GM18909 (cell line): ENCODE data around the gene DPF3.

ENCODE experiments used
- ATAC-seq: cut with Tn5 transposase; IDR thresholded peaks from one replicate; pipeline ENCODE4 v1.9.1; 2021; ENCODE audit warnings: mild to moderate bottlenecking; ENCODE audit not compliant: unreplicated experiment, poor library complexity

Gene DPF3

GRCh38 chr14:72662214-72662613 is 231.7 kb downstream of the DPF3 start:
- no peak for ATAC-seq

- no peak for ATAC-seq
These were observed 236.5 kb downstream of the DPF3 start for GRCh38 chr14:72657214-72657921.

GRCh38 chr14:72653026-72653425 is 240.9 kb downstream of the DPF3 start:
- no peak for ATAC-seq

- ATAC-seq, result no peak
These were observed 241.7 kb downstream of the DPF3 start for GRCh38 chr14:72652179-72652578.

GRCh38 chr14:72651714-72652113 is 242.2 kb downstream of the DPF3 start:
- ATAC-seq, result no peak

- no peak for ATAC-seq
These were observed 242.8 kb downstream of the DPF3 start for GRCh38 chr14:72651081-72651480.

GRCh38 chr14:72649603-72650227 is 244.2 kb downstream of the DPF3 start:
- ATAC-seq, result no peak

GRCh38 chr14:72647782-72648181 is 246.1 kb downstream of the DPF3 start:
- ATAC-seq, result no peak

- no peak for ATAC-seq
These were observed 246.9 kb downstream of the DPF3 start for GRCh38 chr14:72646861-72647528.

GRCh38 chr14:72645706-72646105 is 248.2 kb downstream of the DPF3 start:
- no peak for ATAC-seq

GRCh38 chr14:72644758-72645489 is 249.0 kb downstream of the DPF3 start:
- no peak for ATAC-seq

GRCh38 chr14:72644038-72644437 is 249.9 kb downstream of the DPF3 start:
- no peak for ATAC-seq

GRCh38 chr14:72643317-72643801 is 250.5 kb downstream of the DPF3 start:
- no peak for ATAC-seq

GRCh38 chr14:72640911-72641485 is 252.9 kb downstream of the DPF3 start:
- no peak for ATAC-seq

- ATAC-seq, result no peak
These were observed 255.9 kb downstream of the DPF3 start for GRCh38 chr14:72638021-72638420.

- ATAC-seq, result no peak
These were observed 257.0 kb downstream of the DPF3 start for GRCh38 chr14:72636871-72637270.

GRCh38 chr14:72636094-72636493 is 257.8 kb downstream of the DPF3 start:
- no peak for ATAC-seq

- ATAC-seq, result peak; percentile 54
These were observed 258.9 kb downstream of the DPF3 start for GRCh38 chr14:72634691-72635616.

- ATAC-seq, result no peak
These were observed 260.4 kb downstream of the DPF3 start for GRCh38 chr14:72633551-72633950.
